ENCODE measurements around the gene FAM193A.

The FAM193A gene

DNA sequence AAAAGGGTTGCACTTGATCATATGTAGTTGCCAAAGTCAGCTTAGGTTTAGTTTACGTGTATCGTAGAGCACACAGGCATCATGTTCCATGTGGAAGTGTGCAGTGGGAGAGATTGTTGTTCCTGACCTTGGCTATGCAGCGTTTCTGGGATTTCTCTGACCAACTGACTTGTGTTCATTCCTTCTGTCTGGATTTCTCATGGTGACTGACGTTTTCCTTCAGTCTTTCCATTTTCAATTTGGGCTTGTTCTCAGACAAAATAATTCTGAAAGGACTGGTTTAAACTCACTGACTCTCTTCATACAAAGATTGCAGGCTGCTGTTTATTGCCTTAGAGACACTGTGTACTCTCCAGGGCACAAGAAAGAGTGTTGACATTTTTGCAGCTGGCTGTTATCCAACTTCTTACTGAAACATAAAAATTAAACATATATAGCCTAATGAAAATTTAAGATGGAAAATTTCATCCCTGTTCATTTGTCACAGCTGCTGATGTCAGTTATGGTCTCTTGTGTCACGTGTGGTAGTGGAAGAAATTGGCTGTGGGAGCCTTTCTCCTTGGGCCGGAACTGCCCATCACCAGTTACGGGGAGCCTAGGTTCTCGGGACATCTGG, 124.3 kb downstream of the FAM193A start:
- Histone ChIP-seq H3K27ac (replicated peaks) (no peak overlapping the region), H3K27me3 (ENCODE audit: insufficient read depth, poor library complexity, severe bottlenecking) (no peaks in the 10 kb centered on the region), H3K4me3 (replicated peaks; ENCODE audit: insufficient read depth, low read length) (no peak overlapping the region)
- TF ChIP-seq POLR2AphosphoS5 (IDR thresholded peaks at IDR 0.05; ENCODE audit: low read depth): no peak
- no peak for TF ChIP-seq SPI1 (IDR thresholded peaks at IDR 0.05; ENCODE audit: borderline replicate concordance, low read depth)
- TF ChIP-seq, protein P1, sequence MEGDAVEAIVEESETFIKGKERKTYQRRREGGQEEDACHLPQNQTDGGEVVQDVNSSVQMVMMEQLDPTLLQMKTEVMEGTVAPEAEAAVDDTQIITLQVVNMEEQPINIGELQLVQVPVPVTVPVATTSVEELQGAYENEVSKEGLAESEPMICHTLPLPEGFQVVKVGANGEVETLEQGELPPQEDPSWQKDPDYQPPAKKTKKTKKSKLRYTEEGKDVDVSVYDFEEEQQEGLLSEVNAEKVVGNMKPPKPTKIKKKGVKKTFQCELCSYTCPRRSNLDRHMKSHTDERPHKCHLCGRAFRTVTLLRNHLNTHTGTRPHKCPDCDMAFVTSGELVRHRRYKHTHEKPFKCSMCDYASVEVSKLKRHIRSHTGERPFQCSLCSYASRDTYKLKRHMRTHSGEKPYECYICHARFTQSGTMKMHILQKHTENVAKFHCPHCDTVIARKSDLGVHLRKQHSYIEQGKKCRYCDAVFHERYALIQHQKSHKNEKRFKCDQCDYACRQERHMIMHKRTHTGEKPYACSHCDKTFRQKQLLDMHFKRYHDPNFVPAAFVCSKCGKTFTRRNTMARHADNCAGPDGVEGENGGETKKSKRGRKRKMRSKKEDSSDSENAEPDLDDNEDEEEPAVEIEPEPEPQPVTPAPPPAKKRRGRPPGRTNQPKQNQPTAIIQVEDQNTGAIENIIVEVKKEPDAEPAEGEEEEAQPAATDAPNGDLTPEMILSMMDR (IDR thresholded peaks at IDR 0.05; ENCODE audit: insufficient read depth, low read length): no peak
- TF ChIP-seq, protein P2, sequence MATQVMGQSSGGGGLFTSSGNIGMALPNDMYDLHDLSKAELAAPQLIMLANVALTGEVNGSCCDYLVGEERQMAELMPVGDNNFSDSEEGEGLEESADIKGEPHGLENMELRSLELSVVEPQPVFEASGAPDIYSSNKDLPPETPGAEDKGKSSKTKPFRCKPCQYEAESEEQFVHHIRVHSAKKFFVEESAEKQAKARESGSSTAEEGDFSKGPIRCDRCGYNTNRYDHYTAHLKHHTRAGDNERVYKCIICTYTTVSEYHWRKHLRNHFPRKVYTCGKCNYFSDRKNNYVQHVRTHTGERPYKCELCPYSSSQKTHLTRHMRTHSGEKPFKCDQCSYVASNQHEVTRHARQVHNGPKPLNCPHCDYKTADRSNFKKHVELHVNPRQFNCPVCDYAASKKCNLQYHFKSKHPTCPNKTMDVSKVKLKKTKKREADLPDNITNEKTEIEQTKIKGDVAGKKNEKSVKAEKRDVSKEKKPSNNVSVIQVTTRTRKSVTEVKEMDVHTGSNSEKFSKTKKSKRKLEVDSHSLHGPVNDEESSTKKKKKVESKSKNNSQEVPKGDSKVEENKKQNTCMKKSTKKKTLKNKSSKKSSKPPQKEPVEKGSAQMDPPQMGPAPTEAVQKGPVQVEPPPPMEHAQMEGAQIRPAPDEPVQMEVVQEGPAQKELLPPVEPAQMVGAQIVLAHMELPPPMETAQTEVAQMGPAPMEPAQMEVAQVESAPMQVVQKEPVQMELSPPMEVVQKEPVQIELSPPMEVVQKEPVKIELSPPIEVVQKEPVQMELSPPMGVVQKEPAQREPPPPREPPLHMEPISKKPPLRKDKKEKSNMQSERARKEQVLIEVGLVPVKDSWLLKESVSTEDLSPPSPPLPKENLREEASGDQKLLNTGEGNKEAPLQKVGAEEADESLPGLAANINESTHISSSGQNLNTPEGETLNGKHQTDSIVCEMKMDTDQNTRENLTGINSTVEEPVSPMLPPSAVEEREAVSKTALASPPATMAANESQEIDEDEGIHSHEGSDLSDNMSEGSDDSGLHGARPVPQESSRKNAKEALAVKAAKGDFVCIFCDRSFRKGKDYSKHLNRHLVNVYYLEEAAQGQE (IDR thresholded peaks at IDR 0.05; ENCODE audit: insufficient replicate concordance, low read depth): no peak
- no peak for TF ChIP-seq GABPA (IDR thresholded peaks at IDR 0.05; ENCODE audit: low read depth)
- no peak for DNase-seq (ENCODE audit: low read depth in 1 of 2, low spot score in 1 of 2)

DNA sequence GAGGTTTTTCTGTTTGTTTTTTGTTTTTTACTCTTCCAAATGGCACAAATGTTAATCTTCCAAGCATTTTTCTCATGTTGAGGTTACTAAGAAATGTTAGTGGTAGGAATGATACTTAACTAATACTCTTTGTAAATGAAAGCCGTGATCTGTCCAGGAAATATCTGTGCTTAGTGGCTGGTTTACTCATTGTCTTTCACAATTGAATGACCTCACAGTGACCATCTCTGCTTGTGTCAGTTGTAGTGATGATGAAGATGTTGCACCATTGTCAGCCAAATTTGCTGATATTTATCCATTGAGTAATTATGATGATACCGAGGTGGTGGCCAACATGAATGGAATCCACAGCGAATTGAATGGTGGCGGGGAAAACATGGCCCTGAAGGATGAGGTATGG, 126.2 kb downstream of the FAM193A start:
- Histone ChIP-seq H3K27me3 (ENCODE audit: insufficient read depth, poor library complexity, severe bottlenecking) (no peaks in the 10 kb centered on the region), H3K27ac (replicated peaks) (no peak overlapping the region), H3K4me3 (replicated peaks; ENCODE audit: insufficient read depth, low read length) (no peak overlapping the region)
- peak in 1 of 2 experiments; percentile 15 for DNase-seq (ENCODE audit: low read depth in 1 of 2, low spot score in 1 of 2)
- no peak for TF ChIP-seq SPI1 (IDR thresholded peaks at IDR 0.05; ENCODE audit: borderline replicate concordance, low read depth)
- TF ChIP-seq, protein P2 (IDR thresholded peaks at IDR 0.05; ENCODE audit: insufficient replicate concordance, low read depth): no peak
- no peak for TF ChIP-seq GABPA (IDR thresholded peaks at IDR 0.05; ENCODE audit: low read depth)
- TF ChIP-seq POLR2AphosphoS5 (IDR thresholded peaks at IDR 0.05; ENCODE audit: low read depth): no peak
- TF ChIP-seq, protein P1 (IDR thresholded peaks at IDR 0.05; ENCODE audit: insufficient read depth, low read length): no peak

DNA sequence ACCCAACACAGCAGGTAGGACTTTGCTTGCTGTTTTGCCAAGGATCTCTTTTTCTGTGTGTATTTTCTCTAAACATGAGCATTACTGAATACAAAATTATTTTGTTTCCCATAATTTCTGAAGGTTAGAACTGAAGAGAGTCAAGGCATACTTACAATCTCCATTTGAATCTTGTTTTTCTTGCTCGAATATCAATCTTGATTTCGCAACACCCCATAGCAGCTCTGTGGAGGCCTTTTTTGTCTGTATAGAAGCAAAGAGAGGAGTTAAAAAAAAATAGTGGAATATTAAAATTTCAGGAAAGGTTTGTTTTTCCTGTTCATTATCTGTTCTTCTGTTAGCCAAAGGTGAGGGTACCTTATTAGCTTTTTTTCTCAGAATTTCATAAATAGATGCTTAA, 126.8 kb downstream of the FAM193A start:
- Histone ChIP-seq H3K27me3 (ENCODE audit: insufficient read depth, poor library complexity, severe bottlenecking) (no peaks in the 10 kb centered on the region), H3K4me3 (replicated peaks; ENCODE audit: insufficient read depth, low read length) (no peak overlapping the region), H3K27ac (replicated peaks) (no peak overlapping the region)
- DNase-seq (ENCODE audit: low read depth in 1 of 2, low spot score in 1 of 2): no peak
- TF ChIP-seq, protein P2 (IDR thresholded peaks at IDR 0.05; ENCODE audit: insufficient replicate concordance, low read depth): no peak
